GM06990 (cell line): ENCODE measurements around the gene INTS6.

Source experiments
- DNase-seq: peaks from one replicate; pipeline ENCODE4 v3.0.0-alpha.2; 2011; ENCODE audit not compliant: insufficient read length; ENCODE audit errors: extremely low read depth
- H3K27me3 ChIP-seq: replicated peaks from 2 replicates; pipeline ENCODE4 v1.6.0; 2011; ENCODE audit warnings: low read length; ENCODE audit not compliant: control insufficient read depth, insufficient read depth
- H3K36me3 ChIP-seq: 2 replicates; pipeline ENCODE4 v1.5.1; 2011; ENCODE audit warnings: low read length; ENCODE audit not compliant: control insufficient read depth, insufficient read depth
- H3K4me3 ChIP-seq: replicated peaks from 2 replicates; pipeline ENCODE4 v1.5.1; 2011; ENCODE audit warnings: low read depth, mild to moderate bottlenecking, control low read depth, low read length
- TF ChIP-seq, protein P1 (sequence below): IDR thresholded peaks from 2 replicates; pipeline ENCODE4 v1.5.1; 2011; ENCODE audit warnings: low read length, control low read depth, mild to moderate bottlenecking, inconsistent platforms; ENCODE audit not compliant: insufficient read depth, poor library complexity, severe bottlenecking

The INTS6 gene

DNA sequence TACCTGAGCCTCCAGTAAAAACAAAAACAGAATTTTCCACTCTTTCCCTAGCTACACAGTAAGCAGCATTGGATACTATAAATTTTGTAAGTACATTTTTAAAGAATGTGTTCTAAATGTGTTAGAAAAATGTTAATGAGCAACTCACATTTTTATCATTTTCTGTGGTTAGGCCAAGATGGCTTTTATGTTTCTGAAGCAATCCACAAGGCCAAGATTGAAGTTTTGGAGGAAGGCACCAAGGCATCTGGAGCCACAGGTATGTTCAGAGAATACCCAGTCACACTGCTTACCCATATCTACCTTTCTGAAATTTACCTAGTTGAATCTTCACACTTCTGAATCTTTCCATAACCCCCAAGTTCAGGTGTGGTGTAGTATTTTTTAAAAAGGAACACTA lies 91.7 kb downstream of the INTS6 start:
- peaks cover 7% of the 10 kb centered on the region for H3K36me3 ChIP-seq
- TF ChIP-seq, protein P1, sequence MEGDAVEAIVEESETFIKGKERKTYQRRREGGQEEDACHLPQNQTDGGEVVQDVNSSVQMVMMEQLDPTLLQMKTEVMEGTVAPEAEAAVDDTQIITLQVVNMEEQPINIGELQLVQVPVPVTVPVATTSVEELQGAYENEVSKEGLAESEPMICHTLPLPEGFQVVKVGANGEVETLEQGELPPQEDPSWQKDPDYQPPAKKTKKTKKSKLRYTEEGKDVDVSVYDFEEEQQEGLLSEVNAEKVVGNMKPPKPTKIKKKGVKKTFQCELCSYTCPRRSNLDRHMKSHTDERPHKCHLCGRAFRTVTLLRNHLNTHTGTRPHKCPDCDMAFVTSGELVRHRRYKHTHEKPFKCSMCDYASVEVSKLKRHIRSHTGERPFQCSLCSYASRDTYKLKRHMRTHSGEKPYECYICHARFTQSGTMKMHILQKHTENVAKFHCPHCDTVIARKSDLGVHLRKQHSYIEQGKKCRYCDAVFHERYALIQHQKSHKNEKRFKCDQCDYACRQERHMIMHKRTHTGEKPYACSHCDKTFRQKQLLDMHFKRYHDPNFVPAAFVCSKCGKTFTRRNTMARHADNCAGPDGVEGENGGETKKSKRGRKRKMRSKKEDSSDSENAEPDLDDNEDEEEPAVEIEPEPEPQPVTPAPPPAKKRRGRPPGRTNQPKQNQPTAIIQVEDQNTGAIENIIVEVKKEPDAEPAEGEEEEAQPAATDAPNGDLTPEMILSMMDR, result no peak
- H3K4me3 ChIP-seq, result no peak overlapping the region
- no peaks in the 10 kb centered on the region for H3K27me3 ChIP-seq
- no peak for DNase-seq

DNA sequence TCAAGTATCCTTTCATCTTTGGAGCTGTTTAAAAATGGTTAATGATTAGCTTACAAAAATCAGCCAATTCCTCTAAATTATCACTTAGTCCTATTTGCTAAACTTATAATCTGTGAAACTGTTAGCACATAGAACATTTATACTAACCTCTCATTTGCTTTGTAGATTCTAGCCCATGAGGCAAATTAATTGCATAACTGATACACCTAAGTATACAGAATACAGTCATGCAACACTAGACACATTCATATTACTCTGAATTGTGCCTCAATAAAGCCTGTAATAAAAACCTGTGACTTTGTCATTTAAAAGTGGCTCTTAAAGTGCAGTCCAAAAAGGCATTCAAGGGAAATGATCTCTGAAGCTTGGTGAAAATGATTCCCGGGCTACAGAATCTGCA lies 92.3 kb downstream of the INTS6 start:
- no peak for DNase-seq
- TF ChIP-seq, protein P1, result no peak
- Histone ChIP-seq H3K27me3 (no peaks in the 10 kb centered on the region), H3K4me3 (no peak overlapping the region), H3K36me3 (peaks cover 7% of the 10 kb centered on the region)

DNA sequence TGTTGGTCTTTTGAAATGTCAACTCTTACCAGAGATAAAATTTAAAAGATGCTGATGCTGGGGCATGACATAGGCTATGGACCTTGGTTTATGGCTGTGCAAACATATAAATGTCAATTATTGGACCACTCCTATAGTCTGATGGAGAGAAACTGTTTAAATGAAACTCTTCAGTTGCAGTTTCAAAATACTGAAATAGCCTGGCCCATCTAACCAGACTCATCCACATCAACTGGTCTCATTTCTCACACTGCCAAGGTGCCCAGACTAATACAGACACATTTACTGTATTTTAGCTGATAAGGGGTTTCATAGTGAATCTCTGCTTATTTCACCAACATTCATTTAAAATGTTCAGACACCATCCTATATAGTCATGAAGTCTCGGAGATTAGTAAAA lies 93.5 kb downstream of the INTS6 start:
- DNase-seq, result no peak

DNA sequence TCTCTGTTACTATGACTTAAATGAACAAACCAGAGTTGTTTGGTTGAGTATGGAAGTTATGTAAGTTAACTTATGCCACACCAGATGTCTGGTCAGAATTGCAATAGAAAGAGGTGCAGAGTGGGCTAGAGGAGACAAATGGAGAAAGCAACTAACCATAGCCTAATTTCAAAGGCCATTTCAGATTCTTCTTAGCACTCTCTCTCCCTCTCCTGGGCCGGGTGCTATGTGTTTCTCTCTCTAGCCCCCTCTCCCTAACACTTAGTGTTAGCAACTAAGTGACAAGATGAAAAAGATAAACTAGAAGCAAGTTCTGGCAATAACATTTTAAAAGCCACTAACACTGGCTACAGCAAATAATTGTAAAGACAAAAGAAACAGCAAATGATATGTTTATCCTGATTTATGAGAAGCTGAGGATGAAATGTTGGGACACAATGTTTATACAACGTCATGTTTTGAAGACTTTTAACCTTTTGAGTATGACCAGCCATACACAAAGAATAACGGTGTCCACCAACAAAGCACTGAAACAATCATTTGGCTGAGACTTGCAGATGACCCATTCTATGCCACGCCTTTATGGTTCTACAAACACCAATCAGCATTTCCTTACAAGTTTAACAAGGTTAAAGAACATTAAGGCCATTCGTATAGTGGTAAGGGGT lies 94.8 kb downstream of the INTS6 start:
- TF ChIP-seq, protein P1, result no peak
- no peaks in the 10 kb centered on the region for H3K27me3 ChIP-seq
- H3K4me3 ChIP-seq, result no peak overlapping the region
- no peak for DNase-seq
- H3K36me3 ChIP-seq, result peaks cover 2% of the 10 kb centered on the region

More for the DNA sequence above, 93.5 kb downstream of the INTS6 start:
- H3K27me3 ChIP-seq, result no peaks in the 10 kb centered on the region
- H3K4me3 ChIP-seq, result no peak overlapping the region
- H3K36me3 ChIP-seq, result peaks cover 3% of the 10 kb centered on the region
- TF ChIP-seq, protein P1, result no peak

DNA sequence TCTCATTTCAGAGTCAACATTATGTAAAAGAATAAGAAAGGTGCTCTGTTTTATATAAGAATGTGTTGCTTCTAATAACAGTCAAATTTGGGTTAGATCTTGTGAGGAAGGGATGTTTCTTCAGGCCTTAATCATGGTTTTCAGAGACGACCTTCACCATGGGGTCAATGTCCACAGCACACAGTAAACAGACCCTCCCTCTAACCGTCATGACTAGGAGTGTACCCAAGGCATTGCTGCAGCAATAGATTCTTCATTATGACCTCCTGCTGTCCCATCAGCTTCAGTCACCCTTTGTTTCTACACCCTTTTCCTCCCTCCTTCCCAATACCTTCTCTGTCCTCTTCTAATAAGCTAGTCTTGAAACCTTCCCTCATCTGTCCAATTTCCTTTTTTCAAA lies 97.6 kb downstream of the INTS6 start:
- H3K27me3 ChIP-seq, result no peaks in the 10 kb centered on the region
- H3K4me3 ChIP-seq, result no peak overlapping the region
- TF ChIP-seq, protein P1, result no peak
- H3K36me3 ChIP-seq, result no peaks in the 10 kb centered on the region
- no peak for DNase-seq

DNA sequence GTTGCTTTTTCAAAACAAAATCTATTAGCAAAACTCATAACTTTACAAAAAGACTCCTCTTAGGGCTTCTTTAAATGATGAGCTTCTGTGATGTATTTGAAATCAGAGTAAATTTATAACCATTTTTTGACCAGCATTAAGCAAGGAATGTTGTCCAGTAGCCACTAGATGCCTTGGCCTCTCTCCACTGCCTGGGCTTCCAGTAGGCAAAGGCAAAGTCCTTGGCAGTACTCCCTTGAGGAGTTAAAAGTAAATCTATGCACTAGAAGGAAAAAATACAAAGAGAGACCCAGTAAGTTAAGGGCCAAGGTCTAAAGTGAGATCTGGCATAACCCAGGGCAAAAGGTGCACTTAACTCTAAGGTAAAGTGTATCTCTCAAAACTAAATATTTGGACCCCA lies 103.8 kb downstream of the INTS6 start:
- Histone ChIP-seq H3K4me3 (no peak overlapping the region), H3K36me3 (no peaks in the 10 kb centered on the region), H3K27me3 (no peaks in the 10 kb centered on the region)
- DNase-seq, result no peak
- TF ChIP-seq, protein P1, result no peak
